C4-2B (cell line): ENCODE measurements around the gene GNG4.

Source experiments
- ZFX ChIP-seq: fragments of 450-650 bp; IDR thresholded peaks from 2 replicates; pipeline ENCODE4 v1.6.1; 2017
- TF ChIP-seq, protein P1 (sequence below): fragments of 450-650 bp; conservative IDR thresholded peaks from 2 replicates; pipeline ENCODE4 v1.5.1; 2017; ENCODE audit warnings: mild to moderate bottlenecking

- TF ChIP-seq, protein P1, sequence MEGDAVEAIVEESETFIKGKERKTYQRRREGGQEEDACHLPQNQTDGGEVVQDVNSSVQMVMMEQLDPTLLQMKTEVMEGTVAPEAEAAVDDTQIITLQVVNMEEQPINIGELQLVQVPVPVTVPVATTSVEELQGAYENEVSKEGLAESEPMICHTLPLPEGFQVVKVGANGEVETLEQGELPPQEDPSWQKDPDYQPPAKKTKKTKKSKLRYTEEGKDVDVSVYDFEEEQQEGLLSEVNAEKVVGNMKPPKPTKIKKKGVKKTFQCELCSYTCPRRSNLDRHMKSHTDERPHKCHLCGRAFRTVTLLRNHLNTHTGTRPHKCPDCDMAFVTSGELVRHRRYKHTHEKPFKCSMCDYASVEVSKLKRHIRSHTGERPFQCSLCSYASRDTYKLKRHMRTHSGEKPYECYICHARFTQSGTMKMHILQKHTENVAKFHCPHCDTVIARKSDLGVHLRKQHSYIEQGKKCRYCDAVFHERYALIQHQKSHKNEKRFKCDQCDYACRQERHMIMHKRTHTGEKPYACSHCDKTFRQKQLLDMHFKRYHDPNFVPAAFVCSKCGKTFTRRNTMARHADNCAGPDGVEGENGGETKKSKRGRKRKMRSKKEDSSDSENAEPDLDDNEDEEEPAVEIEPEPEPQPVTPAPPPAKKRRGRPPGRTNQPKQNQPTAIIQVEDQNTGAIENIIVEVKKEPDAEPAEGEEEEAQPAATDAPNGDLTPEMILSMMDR = peak; percentile 40
- no peak for TF ChIP-seq ZFX
These were observed 92.1 kb downstream of the GNG4 start for GRCh38 chr1:235557495-235557894.
